ENCODE data around the gene GABARAPL1.

GRCh38 chr12:10243818-10244520 is 31.3 kb downstream of the GABARAPL1 start:
- TF ChIP-seq POLR2AphosphoS5 (IDR thresholded peaks at IDR 0.05) (no peak), CTCF (IDR thresholded peaks at IDR 0.05) (no peak), POLR2A (IDR thresholded peaks at IDR 0.05) (no peak)
